ENCODE measurements around the gene TMED10.

DNA sequence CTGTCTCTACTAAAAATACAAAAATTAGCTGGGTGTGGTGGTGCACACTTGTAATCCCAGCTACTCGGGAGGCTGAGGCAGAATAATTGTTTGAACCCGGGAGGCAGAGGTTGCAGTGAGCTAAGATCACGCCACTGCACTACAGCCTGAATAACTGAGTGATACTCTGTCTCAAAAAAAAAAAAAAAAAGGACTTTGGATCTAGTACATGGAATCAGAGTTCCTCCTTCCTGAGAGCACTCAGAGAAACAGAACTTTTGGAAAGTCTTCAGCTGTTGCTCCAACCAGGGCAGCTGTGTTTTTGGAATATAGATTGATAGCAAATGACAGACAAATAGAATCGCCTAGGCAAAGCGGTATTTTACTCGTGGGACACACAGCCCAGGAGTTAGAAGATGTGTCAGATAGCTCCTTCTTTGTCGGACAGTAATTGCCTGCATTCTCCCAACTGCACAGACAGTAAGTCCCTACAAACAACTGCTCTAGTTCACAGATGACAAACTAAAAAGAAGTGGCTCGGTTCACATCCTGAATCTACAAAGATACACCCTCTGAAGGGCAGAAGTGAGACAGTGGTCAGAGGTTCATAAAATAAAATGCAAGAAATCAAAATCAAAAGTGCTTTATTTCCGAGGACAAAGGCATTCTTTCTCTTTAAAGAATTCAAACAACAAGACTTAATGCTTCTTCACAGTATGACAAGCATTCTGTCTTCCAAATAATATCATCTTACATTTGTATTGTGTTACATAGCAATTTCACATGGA lies 32.5 kb downstream of the TMED10 start:
- TF ChIP-seq FOXJ3 (CRISPR knock-in tag; IDR thresholded peaks at IDR 0.05) (no peak), FOXM1 (IDR thresholded peaks at IDR 0.05; ENCODE audit: low read depth) (no peak), NRF1 (IDR thresholded peaks at IDR 0.05; ENCODE audit: low read depth, low read length) (no peak), YY1 (IDR thresholded peaks at IDR 0.05; ENCODE audit: low read depth) (no peak), SMC3 (IDR thresholded peaks at IDR 0.05; ENCODE audit: low read depth, low read length) (no peak), POLR2AphosphoS5 (IDR thresholded peaks at IDR 0.05; ENCODE audit: low read depth, low read length) (no peak), GATA2 (CRISPR knock-in tag; IDR thresholded peaks at IDR 0.05) (no peak), EP300 (IDR thresholded peaks at IDR 0.05; ENCODE audit: borderline replicate concordance in 1 of 2, low read depth in 1 of 2, low read length in 1 of 2) (no peak), GABPA (IDR thresholded peaks at IDR 0.05; ENCODE audit: low read depth) (no peak), RAD21 (IDR thresholded peaks at IDR 0.05; ENCODE audit: low read length) (no peak), TCF12 (IDR thresholded peaks at IDR 0.05) (no peak)
- TF ChIP-seq, protein P1, sequence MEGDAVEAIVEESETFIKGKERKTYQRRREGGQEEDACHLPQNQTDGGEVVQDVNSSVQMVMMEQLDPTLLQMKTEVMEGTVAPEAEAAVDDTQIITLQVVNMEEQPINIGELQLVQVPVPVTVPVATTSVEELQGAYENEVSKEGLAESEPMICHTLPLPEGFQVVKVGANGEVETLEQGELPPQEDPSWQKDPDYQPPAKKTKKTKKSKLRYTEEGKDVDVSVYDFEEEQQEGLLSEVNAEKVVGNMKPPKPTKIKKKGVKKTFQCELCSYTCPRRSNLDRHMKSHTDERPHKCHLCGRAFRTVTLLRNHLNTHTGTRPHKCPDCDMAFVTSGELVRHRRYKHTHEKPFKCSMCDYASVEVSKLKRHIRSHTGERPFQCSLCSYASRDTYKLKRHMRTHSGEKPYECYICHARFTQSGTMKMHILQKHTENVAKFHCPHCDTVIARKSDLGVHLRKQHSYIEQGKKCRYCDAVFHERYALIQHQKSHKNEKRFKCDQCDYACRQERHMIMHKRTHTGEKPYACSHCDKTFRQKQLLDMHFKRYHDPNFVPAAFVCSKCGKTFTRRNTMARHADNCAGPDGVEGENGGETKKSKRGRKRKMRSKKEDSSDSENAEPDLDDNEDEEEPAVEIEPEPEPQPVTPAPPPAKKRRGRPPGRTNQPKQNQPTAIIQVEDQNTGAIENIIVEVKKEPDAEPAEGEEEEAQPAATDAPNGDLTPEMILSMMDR (IDR thresholded peaks at IDR 0.05): no peak
- TF ChIP-seq, protein P2, sequence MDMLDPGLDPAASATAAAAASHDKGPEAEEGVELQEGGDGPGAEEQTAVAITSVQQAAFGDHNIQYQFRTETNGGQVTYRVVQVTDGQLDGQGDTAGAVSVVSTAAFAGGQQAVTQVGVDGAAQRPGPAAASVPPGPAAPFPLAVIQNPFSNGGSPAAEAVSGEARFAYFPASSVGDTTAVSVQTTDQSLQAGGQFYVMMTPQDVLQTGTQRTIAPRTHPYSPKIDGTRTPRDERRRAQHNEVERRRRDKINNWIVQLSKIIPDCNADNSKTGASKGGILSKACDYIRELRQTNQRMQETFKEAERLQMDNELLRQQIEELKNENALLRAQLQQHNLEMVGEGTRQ (IDR thresholded peaks at IDR 0.05; ENCODE audit: borderline replicate concordance, low read depth, low read length): no peak
- TF ChIP-seq, protein P3, sequence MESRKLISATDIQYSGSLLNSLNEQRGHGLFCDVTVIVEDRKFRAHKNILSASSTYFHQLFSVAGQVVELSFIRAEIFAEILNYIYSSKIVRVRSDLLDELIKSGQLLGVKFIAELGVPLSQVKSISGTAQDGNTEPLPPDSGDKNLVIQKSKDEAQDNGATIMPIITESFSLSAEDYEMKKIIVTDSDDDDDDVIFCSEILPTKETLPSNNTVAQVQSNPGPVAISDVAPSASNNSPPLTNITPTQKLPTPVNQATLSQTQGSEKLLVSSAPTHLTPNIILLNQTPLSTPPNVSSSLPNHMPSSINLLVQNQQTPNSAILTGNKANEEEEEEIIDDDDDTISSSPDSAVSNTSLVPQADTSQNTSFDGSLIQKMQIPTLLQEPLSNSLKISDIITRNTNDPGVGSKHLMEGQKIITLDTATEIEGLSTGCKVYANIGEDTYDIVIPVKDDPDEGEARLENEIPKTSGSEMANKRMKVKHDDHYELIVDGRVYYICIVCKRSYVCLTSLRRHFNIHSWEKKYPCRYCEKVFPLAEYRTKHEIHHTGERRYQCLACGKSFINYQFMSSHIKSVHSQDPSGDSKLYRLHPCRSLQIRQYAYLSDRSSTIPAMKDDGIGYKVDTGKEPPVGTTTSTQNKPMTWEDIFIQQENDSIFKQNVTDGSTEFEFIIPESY (IDR thresholded peaks at IDR 0.05; ENCODE audit: borderline replicate concordance, low read depth): no peak
